Lung (tissue), 12 donors: Measurements from ENCODE around the gene ADAMTS17. TPM values are rescaled to one million over a fixed set of nuclear protein-coding genes. Genes with fewer than 3 reads are reported as not detected.

ENCODE experiments used
- ATAC-seq: fragments of 200-7000 bp; cut with Tn5 transposase; one replicate; pipeline ENCODE4 v1.9.1; 2020; ENCODE audit warnings: moderate number of reproducible peaks; ENCODE audit not compliant: insufficient read depth, low FRiP score
- DNase-seq, 3 donors: peaks; one replicate each; pipeline ENCODE4 v3.0.0-alpha.2; 2013 to 2017
- H3K27ac ChIP-seq, 2 donors: one replicate each; pipeline ENCODE4 v1.5.1; 2013; ENCODE audit warnings: mild to moderate bottlenecking in 2 of 2, moderate library complexity in 2 of 2, control low read depth in 1 of 2, inconsistent platforms in 1 of 2, low read depth in 1 of 2, low read length in 1 of 2
- H3K27me3 ChIP-seq, 3 donors: one replicate each; pipeline ENCODE4 v1.5.1; 2013; ENCODE audit warnings: low read length in 2 of 3; ENCODE audit not compliant: control insufficient read depth in 3 of 3, insufficient read depth in 3 of 3
- H3K36me3 ChIP-seq, 4 donors: one replicate each; pipeline ENCODE4 v1.5.1; 2013; ENCODE audit warnings: low read length in 4 of 4, mild to moderate bottlenecking in 1 of 4, moderate library complexity in 1 of 4; ENCODE audit not compliant: control insufficient read depth in 4 of 4, insufficient read depth in 4 of 4
- H3K4me1 ChIP-seq, 5 donors: one replicate each; pipeline ENCODE4 v1.5.1; 2013; ENCODE audit warnings: low read length in 5 of 5, mild to moderate bottlenecking in 2 of 5, moderate library complexity in 1 of 5; ENCODE audit not compliant: control insufficient read depth in 5 of 5, insufficient read depth in 5 of 5
- H3K4me3 ChIP-seq: one replicate; pipeline ENCODE4 v1.5.1; 2013; ENCODE audit warnings: mild to moderate bottlenecking, control low read depth, moderate library complexity
- H3K9ac ChIP-seq, 2 donors: one replicate each; pipeline ENCODE4 v1.5.1; 2013; ENCODE audit warnings: low read length in 2 of 2, control low read depth in 1 of 2; ENCODE audit not compliant: insufficient read depth in 1 of 2
- H3K9me3 ChIP-seq, 4 donors: one replicate each; pipeline ENCODE4 v1.5.1; 2013; ENCODE audit warnings: low read length in 3 of 4, mild to moderate bottlenecking in 1 of 4, moderate library complexity in 1 of 4; ENCODE audit not compliant: control insufficient read depth in 4 of 4, insufficient read depth in 3 of 4
- CTCF ChIP-seq: IDR thresholded peaks from 2 replicates; pipeline ENCODE4 v1.5.1; 2012; ENCODE audit warnings: mild to moderate bottlenecking; ENCODE audit errors: control extremely low read depth, extremely low read depth
- WGBS, 2 donors: extraction: QIAGEN DNeasy Blood & Tissue Kit; methylation state at CpG; one replicate each; pipeline ENCODE4 v1.1.7; 2013; 5-methylcytosine and 5-hydroxymethylcytosine counted together
- polyA plus RNA-seq, 2 donors: library from polyadenylated mRNA; stranded (reverse); fragments of 200-250 nt; gene quantifications; one replicate each; pipeline ENCODE4 v1.2.1, GENCODE V29; 2013
- total RNA-seq, 2 donors: library from RNA; depleted of rRNA in 1 of 2; stranded (reverse); fragments of >200 nt in 1 of 2; gene quantifications; one replicate each; pipeline ENCODE4 v1.2.1, GENCODE V29; 2014 to 2021
- donor health status: control.
- donor health status: control.
- donor health status: Bipolar disorder and iron deficiency.
- donor health status: healthy.
- donor health status: DM: yes; HTN: yes; CAD: no.

Gene ADAMTS17
- total and polyA plus RNA-seq, 4 donors, result 0.47 to 6.6 (median 2.2) TPM

- Histone ChIP-seq H3K36me3 (no peaks in the 10 kb centered on the region), H3K4me1 (peaks cover 0 to 30% (median 10%) of the 10 kb centered on the region in 5 donors), H3K9me3 (peaks cover 0 to 1% (median 0%) of the 10 kb centered on the region in 4 donors), H3K4me3 (no peak overlapping the region), H3K9ac (no peak overlapping the region), H3K27me3 (no peaks in the 10 kb centered on the region), H3K27ac (no peak overlapping the region)
- 64 to 72% methylated on average over 11 of the region's 11 CpGs for WGBS, 2 donors
- ATAC-seq, result no peak
- peak; percentile 74 to 80 (median 78) for DNase-seq
- TF ChIP-seq CTCF, result no peak
These were observed 200.3 kb downstream of the ADAMTS17 start for GRCh38 chr15:100141311-100142001.

GRCh38 chr15:100140527-100141308 lies 201.1 kb downstream of the ADAMTS17 start:
- Histone ChIP-seq H3K4me1 (peaks cover 0 to 30% (median 10%) of the 10 kb centered on the region in 5 donors), H3K36me3 (no peaks in the 10 kb centered on the region), H3K9me3 (peaks cover 0 to 1% (median 0%) of the 10 kb centered on the region in 4 donors), H3K27me3 (no peaks in the 10 kb centered on the region), H3K9ac (no peak overlapping the region), H3K4me3 (no peak overlapping the region), H3K27ac (no peak overlapping the region)
- no peak for ATAC-seq
- DNase-seq, result peak in 1 of 3 donors; percentile 7
- 82 to 83% methylated on average over 25 of the region's 25 CpGs for WGBS, 2 donors
- no peak for TF ChIP-seq CTCF

- no peak for DNase-seq
- no peak for ATAC-seq
- 57% methylated on average over 5 of the region's 5 CpGs for WGBS, 2 donors
These were observed 207.2 kb downstream of the ADAMTS17 start for GRCh38 chr15:100134586-100134985.

More at GRCh38 chr15:100134586-100134985, 207.2 kb downstream of the ADAMTS17 start:
- no peak for TF ChIP-seq CTCF
- H3K27ac ChIP-seq, result no peak overlapping the region
- no peaks in the 10 kb centered on the region for H3K27me3 ChIP-seq
- H3K9me3 ChIP-seq, result peaks cover 0 to 1% (median 0%) of the 10 kb centered on the region in 4 donors
- no peak overlapping the region for H3K9ac ChIP-seq
- H3K36me3 ChIP-seq, result no peaks in the 10 kb centered on the region
- H3K4me3 ChIP-seq, result no peak overlapping the region
- H3K4me1 ChIP-seq, result peaks cover 0 to 11% (median 5%) of the 10 kb centered on the region in 5 donors
